ENCODE results near the gene KIF26B.
"Not testable (repeated sequence)": the region's sequence is repeated elsewhere in the genome, so short reads cannot be mapped to it uniquely, and the experiment has no call there.

KIF26B gene

DNA sequence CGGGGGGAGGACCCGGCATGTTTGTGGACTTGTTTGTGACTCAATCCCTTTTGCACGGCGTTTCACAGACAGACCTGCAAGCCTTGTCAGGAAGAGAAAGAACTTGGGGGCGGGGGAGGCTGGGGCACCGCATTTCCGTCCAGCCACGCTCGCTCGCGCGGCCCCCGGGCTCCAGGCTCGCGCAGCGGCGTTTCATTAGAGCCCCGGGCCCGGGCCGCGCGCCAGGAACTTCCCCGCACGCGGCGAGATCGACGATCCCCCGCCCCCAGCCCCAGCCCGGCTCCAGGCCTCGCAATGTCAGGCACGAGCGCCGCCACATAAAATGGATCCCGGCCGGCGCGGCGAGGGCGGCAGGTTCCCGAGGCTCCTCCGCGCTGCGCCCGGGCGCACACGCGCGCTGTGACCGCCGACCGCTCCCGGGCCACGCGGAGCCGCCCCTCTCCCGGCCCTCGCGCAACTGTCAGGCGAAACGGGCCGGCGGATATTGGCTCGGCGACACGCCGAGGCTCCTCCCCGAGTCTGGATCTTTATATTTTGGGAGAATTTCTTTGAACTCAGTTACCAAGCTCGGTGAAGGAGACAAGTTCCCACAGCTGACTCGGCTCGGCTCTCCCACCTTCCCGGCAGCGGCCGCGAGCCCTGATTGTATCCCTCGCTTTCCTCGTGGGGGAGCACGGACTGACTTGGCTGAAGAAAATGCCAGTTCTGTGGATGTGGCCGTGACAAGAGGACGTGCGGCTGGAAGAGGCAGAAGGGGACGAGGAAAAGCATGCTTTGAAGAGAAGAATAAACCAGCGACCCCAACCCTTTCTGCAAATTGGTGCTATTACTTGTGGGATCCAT is at the start of gene KIF26B:
Gene KIF26B, plus strand, starts transcription at position 557 of the 843 bp plus-strand sequence. CDS start 440 bp downstream, outside the sequence.
- DNase-seq (ENCODE audit: low spot score) = no peak

DNA sequence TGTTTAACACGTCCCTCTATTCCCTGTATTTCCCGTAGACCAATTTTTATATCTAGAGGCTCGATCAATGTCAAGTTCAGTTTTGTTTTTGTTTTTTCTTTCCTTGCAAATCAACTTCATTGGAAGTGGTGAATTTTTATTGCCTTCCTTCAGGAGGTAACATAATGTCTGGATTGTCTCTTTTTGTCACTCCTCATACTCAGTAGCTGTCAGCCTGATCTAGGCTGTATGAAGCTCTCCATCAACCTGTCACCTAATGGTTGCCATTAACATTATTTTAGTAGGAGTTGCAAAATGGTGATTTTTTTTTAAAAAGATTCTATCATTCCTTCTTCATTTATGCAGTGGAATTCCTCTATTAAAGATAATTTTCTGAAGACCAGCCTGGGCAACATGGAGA is 49.7 kb upstream of the KIF26B start:
- DNase-seq (ENCODE audit: low spot score) = no peak

DNA sequence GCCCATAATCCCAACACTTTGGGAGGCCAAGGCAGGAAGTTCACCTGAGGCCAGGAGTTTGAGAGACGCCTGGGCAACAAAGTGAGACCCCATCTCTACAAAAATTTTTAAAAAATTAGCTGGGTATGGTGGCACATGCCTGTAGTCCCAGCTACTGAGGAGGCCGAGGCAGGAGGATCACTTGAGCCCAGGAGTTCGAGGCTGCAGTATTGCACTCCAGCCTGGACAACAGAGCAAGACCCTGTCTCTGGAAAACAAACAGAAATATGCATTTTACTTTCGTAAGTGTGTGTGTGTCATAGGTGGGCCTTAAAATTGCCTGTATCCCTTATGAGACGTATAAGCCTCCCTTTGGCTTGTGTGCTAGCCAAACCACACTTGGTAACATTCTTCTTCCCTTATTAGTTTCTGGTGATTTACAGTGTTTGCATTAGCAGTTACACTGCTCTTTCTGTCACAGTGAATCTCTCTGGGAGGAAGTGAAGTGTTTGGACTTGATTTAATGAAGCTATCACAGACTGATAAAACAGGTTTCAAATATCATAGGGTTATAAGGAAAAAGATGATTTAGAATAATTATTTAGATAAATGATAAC is 48.9 kb upstream of the KIF26B start:
- DNase-seq (ENCODE audit: low spot score) = no peak

DNA sequence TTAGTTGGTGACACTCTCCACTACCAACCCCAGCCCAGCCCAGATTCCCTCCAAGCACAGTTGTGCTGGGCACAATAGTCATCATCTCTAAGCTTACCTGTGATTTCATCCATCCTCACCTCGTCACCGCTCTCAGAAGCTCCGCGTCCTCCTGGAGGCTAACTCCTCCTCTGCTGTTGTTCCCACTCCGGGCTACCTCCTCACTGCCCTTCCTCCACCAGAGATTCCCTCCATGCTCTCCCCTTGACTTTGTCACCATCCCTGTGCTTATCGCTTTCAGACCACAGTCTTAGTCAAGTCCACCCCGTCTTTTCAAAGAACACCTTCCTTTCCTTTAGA is 47.0 kb upstream of the KIF26B start:
- no peak for DNase-seq (ENCODE audit: low spot score)

DNA sequence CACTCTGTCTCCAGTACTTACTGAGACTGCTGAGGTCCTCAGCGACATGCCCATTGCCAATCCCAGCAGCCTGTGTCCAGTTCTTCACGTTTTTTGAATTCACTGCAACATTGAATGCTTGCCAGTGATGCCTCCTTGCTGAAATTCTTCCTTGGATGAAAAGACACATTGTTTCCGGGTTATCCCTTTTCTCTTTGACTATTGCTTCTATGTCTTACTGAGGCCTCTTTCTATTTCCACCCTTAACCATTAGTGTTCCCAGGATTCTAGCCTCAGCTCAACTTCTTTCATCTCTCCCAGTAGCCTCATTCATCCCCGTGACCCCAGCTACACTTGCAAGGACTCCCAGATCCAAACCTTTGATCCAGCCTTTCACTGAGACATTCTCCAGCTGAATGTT is 46.5 kb upstream of the KIF26B start:
- DNase-seq (ENCODE audit: low spot score) = no peak

DNA sequence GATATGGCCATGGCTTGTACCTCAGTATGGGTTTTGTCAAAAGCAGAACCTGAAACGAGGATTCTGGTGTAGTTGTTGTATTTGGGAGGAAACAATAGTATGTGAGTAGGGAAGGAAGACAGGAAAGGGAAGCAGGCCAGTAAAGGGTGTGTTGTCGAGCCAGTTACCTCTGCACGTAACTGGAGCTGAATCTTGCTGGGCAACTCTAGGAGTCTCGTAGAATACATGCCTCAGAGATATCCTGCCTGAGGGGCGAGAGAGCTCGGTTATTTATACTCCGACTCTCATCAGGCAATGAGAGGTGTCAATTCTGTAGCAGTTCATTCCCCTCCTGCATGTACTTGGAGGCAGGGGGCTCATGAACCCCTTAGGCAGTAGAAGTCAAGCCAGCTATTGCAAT is 45.9 kb upstream of the KIF26B start:
- DNase-seq (ENCODE audit: low spot score) = no peak

DNA sequence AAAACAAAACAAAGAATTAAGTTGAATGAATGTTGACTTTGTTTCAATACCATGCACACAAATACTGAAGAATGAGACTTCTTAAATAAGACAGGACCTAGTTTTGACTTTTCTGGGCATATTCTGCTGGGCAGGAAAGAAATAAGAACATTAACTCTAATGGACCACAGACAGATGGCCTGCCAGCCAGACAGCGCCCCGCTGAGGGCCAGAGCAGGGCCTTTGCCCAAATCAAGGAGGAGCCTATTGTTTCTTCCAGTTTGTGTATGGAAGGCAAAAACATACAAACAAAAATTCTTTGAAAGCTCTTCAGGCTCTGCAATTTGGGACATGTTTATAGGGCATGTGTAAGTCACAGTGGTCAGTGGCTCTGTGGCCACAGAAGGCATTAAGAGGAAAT is 44.4 kb upstream of the KIF26B start:
- no peak for DNase-seq (ENCODE audit: low spot score)

DNA sequence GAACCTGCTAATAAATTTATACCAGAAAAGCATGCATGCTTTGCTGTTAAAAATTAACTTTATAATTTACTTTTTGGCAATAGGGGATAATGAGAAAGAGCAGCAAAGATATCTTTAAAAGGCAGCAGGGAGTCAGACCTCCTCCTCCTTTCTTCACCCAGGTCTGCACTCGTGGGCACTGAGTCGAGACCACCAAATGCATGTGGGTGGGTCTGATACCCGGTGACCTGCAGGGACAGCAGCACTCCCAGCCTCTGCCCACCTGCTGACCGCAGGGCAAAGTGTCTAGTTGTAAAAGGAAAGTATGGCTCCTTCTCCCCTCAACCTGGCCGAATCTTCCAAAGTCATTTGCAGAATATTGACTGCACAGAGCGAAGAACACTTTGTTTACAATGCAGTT is 43.7 kb upstream of the KIF26B start:
- no peak for DNase-seq (ENCODE audit: low spot score)

DNA sequence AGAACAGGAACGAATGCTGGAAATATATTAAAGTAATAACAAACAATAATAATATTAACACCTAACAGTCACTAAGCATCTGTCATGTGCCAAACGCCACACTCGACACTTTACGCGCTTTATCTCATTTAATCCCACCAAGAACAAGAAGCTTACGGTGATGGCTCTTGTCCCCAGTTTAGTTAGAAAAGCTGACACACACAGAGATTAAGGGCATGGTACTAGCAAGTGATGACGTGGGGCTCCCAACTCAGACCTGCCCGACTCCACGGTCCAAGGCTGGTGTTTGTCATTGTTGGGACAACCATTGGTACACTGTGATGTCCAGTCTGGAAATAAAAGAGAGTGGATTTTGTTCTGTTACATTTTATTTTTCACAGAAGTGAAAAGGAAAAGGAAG is 41.1 kb upstream of the KIF26B start:
- no peak for DNase-seq (ENCODE audit: low spot score)

DNA sequence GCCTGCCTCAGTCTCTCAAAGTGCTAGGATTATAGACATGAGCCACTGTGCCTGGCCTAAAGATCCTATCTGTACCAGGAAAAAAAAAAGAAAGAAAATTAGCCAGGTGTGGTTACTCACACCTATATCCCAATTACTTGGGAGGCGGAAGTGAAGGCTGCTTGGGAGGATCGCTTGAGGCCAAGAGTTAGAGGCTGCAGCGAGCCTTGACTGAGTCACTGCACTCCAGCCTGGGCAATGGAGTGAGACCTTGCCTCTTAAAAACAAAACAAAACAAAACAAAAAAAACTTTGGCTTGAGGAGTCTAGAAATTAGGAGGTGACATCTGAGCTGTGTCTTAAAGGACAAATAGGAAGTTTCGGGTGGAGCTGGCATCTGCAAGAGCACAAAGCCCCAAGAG is 38.7 kb upstream of the KIF26B start:
- DNase-seq (ENCODE audit: low spot score) = no peak

DNA sequence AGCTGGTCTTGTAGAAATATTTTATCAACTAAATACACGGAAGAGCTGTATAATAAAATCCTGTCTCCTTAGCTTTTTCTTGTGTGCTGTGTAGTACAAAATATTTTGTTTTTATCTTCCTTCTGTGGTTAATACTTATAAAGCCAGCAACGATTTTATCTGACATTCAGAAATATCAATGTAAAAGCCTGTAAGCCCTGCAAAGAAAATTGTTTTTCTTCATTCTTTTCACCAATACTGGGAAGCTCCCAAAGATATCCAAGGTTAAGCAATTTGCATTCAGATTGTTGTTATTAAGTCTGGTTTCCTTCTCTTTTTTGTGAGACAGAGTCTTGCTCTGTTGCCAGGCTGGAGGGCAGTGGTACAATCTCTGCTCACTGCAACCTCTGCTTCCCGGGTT is 38.0 kb upstream of the KIF26B start:
- no peak for DNase-seq (ENCODE audit: low spot score)

DNA sequence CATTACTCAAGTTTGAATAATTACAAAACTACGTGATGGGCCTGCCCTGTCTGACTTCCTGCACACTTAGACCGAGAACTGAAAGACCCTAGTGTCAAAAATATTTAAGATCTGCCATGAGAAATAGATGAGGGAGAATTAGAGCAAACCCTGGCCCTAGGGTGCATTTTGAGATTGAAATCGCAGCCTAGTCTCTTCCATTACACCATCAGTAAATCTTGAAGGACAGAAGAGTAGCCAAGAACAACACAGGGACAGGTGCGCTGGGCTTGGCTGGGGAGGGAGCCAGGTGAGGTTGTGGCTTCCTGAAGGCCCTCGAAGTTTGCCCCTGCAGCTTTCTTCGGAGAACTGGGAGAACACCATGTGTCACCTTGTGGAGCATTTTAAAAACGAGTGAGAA is 36.7 kb upstream of the KIF26B start:
- no peak for DNase-seq (ENCODE audit: low spot score)

DNA sequence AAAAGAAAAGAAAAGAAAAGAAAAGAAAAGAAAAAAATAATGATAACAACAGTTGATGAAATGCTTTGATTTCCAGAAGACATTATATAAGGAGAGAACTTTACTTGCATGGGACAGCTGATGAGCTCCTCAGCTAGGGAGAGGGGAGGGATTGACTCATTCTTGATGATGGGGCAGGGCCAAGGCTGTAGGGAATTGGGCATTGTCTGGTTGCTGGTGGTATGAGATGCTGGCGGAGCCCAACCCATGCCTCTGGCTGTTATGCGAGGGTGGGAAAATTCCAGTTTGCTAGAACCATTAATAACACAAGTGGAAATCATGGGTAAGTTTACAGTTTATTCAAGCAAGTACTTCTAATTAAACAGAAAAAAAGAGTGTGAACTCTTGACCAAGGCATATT is 36.0 kb upstream of the KIF26B start:
- DNase-seq (ENCODE audit: low spot score) = no peak

DNA sequence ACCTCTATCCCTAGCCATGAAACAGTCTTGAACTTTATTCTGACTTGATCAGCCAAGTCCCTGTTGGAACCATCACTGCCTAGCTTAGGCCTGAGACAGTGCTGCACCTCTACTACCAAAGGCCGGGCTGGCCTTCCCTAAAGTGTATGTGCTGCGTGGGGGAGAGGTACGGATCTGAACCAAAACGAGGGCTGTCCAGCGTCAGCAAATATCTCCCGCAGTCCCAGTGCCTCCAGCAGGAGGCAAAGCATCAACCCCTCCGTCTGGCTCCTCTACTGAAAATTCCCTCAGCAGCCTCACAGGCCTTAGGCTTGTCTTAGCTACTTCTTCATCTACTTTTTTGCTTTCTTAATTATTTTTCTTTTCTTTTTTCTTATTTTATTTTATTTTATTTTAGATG is 33.3 kb upstream of the KIF26B start:
- no peak for DNase-seq (ENCODE audit: low spot score)

DNA sequence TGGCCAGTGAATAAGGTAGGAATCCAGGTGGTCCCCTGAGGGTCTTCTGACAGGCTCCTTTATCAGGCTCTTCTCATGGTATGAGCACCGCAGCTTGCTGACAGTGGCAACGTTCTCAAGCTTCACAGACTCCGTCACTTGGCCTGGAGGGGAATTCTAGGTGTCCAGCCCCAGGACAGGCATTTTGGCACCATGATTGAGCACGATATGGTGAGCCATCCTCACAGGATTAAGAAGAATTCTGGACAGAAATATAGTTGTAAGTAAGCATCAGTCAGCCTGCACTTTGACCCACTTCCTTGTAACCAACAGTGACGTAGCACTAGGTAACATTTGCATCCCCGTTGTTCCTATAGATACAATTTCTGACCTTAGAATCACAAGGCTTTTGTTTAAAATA is 30.5 kb upstream of the KIF26B start:
- DNase-seq (ENCODE audit: low spot score) = no peak

DNA sequence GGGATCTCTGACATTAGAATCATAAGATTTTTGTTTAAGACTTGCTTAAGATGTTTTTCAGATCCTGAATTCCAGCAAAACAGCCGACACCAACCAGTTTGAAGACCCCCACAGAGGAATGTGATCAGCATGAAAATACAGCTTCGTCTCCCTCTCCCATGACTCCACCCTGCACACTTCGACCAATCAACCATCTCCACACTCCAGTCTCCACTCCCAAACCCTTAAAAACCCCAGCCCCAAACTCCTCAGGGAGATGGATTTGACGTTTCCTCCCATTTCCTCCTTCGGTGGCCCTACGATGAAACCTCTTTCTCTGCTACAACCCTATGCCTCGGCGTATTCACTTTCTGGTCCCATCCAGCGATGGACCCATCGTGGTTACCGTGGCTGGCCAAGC is 30.1 kb upstream of the KIF26B start:
- DNase-seq (ENCODE audit: low spot score) = no peak

DNA sequence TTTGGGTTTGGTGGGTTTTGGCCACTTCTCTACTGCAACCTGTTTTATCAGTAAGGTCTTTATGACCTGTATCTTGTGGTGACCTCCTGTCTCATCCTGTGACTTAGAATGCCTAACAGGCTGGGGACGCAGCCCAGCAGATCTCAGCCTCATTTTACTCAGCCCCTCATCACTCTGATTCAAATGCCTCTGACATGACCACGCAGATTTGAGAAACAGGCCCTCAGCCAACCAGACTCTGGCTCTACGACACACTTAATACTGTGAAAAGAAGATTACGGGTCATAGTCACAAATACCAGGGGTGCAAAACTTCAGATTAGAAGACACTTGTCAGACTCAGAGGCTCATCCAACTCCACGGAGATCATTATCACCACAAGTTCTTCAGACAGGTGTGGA is 28.3 kb upstream of the KIF26B start:
- DNase-seq (ENCODE audit: low spot score) = no peak

DNA sequence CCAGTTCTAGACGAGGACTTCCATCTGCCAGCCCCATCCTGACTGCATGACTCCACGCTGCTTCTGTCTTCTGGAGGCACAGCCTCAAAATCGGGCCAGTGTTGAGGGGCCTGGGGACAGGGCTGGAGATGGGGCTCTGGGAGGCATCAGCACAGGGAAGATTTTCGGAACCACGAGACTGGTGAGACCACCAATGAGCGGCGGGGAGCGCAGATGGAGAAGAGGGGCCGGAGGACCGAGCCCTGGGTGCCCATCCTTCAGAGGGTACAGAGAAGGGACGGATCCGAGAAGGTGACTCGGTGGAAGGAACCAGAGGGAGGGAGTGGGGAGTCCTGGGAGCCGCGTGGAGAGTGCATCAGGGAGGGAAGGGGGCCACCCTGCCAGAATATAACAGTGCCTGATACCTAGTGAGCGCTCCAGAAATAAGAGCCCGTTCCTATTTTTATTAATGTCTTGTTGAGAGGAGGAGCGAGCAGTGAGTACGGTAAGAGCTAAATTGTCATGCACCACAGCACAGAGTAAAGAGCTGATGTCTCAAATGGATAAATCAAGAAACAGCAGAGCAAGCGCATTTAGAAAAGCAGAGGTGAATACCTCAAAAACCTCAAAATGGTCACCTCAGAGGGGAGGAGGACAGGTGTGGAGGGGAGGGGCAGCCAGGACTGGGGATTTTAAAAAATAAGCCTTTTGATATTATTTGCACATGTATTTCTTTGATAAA is 26.2 kb upstream of the KIF26B start:
- no peak for DNase-seq (ENCODE audit: low spot score)

DNA sequence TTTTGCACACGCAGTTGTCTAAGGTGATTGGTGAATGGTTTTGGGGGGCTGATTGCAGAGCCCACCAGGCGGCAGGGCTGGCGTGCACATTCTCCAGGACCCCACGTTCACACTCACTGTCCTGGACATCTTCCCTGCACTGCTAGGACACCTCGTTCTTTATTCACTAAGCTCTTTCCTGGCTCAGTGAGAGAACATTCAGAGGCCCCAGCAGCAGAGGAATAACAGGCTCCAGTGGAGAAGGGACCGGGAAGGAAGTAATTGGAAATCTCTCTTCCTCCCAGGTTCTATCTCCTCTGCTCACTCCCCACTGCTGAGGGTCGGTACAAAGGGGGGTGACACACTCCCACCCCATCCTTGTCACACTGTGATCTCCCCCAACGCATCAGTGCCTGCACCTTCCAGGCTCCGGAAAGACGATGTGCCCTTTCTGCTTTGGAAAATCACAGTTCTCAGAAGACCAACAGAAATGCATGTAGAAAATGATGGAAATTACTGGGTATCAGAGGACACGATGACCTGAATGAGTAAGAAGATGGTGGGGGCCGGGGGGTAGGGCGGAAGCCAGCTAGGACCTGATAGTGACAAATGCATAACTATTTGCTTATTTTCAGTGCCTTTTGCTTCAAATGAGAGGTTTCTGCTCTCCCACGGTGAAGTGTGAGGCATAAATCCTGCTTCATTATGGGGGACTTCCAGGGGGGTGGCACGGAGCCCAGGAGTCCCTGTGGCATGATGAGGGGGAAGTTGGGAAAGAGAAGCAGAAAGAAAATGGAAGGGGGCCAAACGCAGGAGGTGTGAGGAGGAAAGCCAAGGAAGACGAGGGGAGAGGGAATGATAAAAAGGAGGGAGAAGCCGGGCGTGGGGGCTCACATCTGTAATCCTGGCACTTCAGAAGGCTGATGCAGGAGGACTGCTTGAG is 25.2 kb upstream of the KIF26B start:
- DNase-seq (ENCODE audit: low spot score) = no peak

DNA sequence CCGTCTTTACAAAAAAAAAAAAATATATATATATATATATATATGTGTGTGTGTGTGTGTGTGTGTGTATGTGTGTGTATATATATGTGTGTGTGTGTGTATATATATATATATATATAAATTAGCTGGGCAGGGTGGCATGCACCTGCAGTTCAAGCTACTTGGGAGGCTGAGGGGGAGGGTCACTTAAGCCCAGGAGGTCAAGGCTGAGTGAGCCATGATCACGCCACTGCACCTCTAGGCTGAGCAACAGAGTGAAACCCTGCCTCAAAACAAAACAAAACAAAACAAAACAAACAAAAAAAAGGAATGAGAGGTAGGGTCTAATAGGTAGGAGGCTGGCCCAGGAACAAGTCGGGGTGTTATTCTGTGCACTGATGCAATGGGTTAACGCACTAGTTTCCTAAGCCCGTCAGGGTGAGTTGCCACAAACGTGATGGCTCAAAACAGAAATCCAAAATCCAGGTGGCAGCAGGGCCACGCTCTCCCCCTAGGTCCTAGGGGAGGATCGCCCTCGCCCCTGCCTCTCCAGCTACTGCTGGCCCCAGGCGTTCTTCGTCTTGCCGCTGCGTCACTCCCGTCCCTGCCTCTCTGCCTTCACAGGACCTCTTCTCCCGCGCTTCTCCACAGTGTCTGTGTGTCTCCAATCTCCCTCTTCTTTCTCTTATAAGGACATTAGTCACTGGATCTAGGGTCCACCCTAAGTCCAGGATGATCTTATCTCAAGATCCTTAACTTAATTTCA is 24.3 kb upstream of the KIF26B start:
- DNase-seq (ENCODE audit: low spot score) = not testable (repeated sequence)

DNA sequence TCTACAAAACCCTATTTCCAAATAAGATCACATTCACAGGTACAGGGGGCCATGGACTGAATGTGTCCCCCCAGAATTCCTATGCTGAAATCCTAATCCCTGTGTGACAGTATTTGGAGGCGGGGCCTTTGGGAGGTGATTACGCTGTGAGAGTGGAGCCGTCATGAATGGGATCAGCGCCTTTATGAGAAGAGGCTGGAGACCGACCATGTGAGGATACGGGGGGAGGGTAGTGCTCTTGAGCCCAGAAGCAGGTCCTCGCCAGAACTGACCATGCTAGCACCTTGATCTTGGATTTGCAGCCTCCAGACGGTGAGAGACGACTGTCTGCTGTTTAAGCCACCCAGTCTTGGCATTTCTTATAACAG is 23.8 kb upstream of the KIF26B start:
- no peak for DNase-seq (ENCODE audit: low spot score)

DNA sequence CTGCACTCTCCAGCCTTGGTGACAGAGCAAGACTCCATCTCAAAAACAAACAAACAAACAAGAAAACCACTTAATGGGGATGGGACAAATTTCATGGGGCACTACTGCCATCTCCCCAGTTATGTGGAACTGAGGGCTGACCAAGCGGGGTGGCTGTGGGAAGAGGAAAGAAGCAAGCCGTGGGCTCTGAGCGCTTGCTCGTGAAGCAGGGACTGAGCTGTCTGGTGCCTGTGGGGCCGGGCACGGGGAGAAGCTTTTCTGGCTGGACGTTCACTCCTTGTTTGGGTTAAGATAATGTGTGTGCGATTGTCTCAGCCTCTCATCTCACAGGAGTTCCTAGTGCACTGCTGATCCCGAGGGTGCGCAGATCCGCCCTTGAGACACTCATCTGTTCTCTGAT is 22.0 kb upstream of the KIF26B start:
- no peak for DNase-seq (ENCODE audit: low spot score)
